Measurements from ENCODE around the gene ERBB4.
"Not testable (repeated sequence)": the region's sequence is repeated elsewhere in the genome, so short reads cannot be mapped to it uniquely, and the experiment has no call there.

The ERBB4 gene

GRCh38 chr2:212037062-212037461 is 501.5 kb downstream of the ERBB4 start:
- no peak for DNase-seq

DNA sequence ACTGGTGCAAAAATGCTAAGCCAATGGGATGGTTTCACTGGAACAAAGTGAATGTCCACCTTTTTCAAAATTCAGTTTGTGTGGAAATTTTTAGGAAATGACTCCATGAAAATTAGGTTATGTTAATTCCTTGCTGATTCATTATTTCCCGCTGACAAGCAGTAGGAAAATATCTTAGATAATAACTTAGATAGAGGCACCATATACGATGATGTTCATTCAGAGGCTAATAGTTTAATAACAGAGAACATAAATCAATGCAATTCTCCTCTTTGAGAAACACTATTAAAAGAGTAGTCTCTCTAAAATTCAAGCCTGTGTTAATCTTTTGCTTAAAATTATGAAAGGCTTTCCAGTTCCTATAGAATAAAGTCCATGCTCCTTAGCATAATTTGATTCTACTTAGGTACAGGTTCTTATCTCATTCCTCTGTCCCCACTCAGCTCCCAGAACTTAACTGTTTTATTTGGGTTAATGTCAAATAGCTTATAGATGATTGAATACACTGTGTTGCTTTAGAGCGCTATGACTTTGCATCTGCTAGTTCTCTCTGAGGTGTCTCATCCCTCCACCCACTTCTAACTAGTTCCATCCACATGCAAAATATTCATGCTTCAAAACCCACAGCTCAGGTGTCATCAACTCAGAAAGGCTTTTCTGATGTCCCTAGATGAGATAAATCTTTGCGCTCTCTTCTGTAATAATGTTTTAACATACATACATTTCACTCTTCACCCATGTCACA is 503.6 kb downstream of the ERBB4 start:
- no peak for DNase-seq

- DNase-seq, result no peak
Measured at GRCh38 chr2:212033888-212034287, 504.7 kb downstream of the ERBB4 start.

- DNase-seq, result no peak
Measured at GRCh38 chr2:212032536-212033219, 505.9 kb downstream of the ERBB4 start.

GRCh38 chr2:212032032-212032431 is 506.6 kb downstream of the ERBB4 start:
- DNase-seq, result peak; percentile 62

- DNase-seq, result no peak
Measured at GRCh38 chr2:212030709-212031108, 507.9 kb downstream of the ERBB4 start.

DNA sequence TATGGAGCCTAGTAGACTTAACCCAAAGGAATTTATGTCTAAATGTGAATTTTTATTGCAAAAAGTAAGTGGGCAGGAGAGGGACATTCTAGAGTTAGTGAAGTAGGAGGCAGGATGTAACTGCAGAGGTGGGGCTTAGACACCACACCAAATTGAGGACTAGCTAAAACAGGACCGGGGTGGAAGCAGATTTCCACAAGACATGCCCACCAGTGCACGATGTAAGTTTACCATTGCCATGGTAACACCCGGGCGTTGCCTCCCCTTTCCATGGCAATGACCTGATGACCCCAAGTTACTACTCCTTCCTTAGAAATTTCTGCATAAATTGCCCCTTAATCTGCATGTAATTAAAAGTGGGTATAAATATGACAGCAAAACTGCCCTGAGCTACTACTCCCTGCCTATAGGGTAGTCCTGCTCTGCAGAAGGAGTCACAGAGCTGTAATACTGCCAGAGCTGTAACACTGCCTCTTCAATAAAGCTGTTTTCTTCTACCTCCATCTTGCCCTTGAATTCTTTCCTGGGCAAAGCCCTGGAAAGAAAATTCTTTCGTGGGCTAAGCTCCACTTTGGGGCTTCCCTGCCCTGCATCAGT is 509.7 kb downstream of the ERBB4 start:
- DNase-seq, result no peak

- DNase-seq, result no peak
Measured at GRCh38 chr2:212027681-212028628, 510.6 kb downstream of the ERBB4 start.

- DNase-seq, result no peak
Measured at GRCh38 chr2:212024040-212024439, 514.6 kb downstream of the ERBB4 start.

- DNase-seq, result no peak
Measured at GRCh38 chr2:212022966-212023365, 515.6 kb downstream of the ERBB4 start.

- no peak for DNase-seq
Measured at GRCh38 chr2:212021947-212022346, 516.7 kb downstream of the ERBB4 start.

DNA sequence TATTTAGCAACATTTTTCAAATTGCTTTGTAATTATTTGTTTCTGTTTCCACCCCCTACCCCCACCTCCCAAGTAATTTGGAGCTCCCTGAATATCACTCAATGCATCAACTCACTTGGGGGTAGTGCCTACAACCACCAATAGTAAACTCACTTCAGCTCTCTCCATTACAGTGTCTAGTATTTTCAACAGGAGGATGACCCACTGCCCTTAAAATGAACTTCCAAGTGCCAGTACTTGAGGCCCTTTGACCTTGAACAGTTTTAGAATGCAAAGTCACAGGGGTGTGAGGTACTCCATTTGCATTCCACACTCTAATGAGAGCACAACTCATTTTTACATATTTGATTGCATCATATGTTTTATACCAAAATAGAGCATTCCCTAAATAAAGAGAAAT is 523.0 kb downstream of the ERBB4 start:
- no peak for DNase-seq

DNA sequence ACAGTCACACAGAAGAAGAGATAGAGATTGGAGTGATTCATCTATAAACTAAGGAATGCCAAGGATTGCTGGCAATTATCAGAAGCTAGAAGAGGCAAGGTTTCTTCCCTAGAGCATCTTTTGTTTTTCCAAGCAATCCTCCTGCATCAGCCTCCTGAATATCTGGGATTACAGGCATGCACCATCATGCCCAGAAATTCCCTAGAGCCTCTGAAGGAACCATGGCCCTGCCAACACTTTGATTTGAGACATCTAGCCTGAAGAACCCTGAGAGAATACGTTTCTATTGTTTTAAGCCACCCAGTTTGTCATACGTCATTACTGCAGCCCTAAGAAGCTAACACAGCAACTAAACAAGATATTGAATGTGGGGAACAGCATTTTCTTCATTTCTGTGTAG is 525.0 kb downstream of the ERBB4 start:
- DNase-seq, result no peak

GRCh38 chr2:212010305-212010704 is 528.3 kb downstream of the ERBB4 start:
- DNase-seq, result not testable (repeated sequence)

- DNase-seq, result no peak
Measured at GRCh38 chr2:212007972-212008371, 530.6 kb downstream of the ERBB4 start.

DNA sequence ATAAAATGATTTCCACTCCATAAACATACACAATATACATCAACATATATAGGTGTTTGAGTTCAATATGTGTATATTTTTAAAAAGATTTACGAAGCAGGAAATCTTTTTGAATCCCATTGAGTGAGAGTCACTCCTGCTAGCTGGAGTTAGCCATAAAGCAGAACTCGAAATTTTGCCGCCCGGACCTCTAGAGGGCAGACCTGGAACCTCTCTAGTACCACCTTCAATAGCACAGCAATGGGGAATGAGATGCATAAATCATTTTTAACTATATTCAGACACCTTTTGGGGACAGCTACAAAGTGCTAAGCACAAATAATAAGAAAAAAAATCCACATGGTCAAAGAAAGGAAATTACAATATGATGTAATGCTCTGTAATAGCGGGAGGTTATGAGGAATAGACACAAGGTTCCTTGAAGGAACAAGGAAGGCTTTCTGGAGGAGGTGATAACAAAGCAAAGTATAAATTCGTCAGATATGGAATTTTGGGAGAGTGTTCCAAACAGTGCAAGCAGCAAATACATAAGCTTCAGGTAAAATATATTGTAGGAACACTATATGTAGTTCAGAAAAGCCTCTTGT is 533.4 kb downstream of the ERBB4 start:
- DNase-seq, result peak; percentile 46

GRCh38 chr2:212001325-212001724 is 537.3 kb downstream of the ERBB4 start:
- no peak for DNase-seq

GRCh38 chr2:211996857-211997256 is 541.7 kb downstream of the ERBB4 start:
- no peak for DNase-seq

GRCh38 chr2:211994806-211995205 is 543.8 kb downstream of the ERBB4 start:
- DNase-seq, result no peak

GRCh38 chr2:211990335-211990734 is 548.3 kb downstream of the ERBB4 start:
- DNase-seq, result no peak

DNA sequence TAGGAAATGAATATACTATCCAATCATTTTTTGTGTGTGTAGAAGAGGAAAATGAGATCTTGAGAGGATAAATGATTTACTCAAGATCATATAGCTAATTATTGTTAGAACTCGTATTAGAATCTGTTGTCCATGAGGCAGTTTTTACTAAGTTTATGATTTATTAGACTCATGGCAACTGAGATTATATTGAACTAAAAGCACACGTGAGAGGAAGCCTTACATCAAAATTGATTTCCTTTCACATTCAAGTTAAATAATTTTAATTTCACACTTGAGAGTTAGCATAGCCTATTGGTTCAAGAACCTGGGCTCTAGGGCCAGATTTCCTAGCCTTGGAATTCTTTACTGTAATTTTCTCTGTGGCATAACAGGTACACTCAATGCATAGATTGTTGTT is 552.3 kb downstream of the ERBB4 start:
- DNase-seq, result no peak

DNA sequence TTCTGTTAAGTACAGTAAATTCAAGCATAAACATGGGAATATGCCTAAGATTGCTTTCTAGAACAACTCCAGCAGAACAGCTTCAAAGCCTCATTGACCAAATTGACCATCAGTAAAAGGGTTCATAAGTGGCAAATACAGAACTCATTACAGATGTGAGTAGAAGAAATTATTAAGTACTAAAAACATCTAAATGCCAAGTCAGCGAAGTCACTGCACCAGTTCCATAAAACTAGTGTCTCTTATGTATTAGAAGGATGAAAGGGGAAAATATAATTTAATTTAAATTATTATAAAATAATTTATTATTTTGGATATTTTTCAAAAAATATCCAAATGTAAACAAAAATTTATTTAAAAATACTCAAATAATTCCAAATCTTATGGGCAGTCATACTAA is 553.2 kb downstream of the ERBB4 start:
- no peak for DNase-seq

DNA sequence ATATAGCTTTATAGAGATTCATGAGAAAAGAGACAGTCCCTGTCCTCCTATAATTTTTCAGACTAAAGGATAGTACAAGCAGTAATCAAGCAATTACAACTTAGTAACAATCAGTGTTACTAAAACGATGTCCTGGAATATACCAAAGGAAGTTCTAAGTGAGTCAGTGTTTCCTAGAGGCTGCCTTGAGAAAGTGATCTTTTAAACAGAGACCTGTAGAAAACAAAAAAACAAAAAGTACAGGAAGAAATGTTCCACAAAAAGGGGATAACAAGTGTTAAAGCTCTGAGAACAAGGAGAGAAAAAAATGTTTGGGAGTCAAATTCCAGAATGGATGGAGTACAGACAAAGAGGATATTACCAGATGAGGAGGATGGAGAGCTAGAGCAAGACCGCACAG is 556.4 kb downstream of the ERBB4 start:
- DNase-seq, result no peak
